BE2C (cell line): ENCODE data around the gene BEGAIN.

Experiments used
- DNase-seq: peaks from one replicate; pipeline ENCODE4 v3.0.0-alpha.2; 2020
- H3K27me3 ChIP-seq: fragments of 250-450 bp; sonication (Bioruptor Pico); 2 replicates; pipeline ENCODE4 v1.5.1; 2020; ENCODE audit warnings: mild to moderate bottlenecking
- H3K36me3 ChIP-seq: fragments of 250-450 bp; sonication (Bioruptor Pico); 2 replicates; pipeline ENCODE4 v1.5.1; 2020; ENCODE audit warnings: mild to moderate bottlenecking
- H3K4me1 ChIP-seq: fragments of 250-450 bp; sonication (Bioruptor Pico); 2 replicates; pipeline ENCODE4 v1.5.1; 2020
- H3K4me3 ChIP-seq: 2 replicates; pipeline ENCODE4 v1.5.1; 2011; ENCODE audit warnings: low read depth, low read length
- H3K9me3 ChIP-seq: fragments of 250-450 bp; sonication (Bioruptor Pico); 2 replicates; pipeline ENCODE4 v1.5.1; 2020
- CTCF ChIP-seq: IDR thresholded peaks from 2 replicates; pipeline ENCODE4 v1.5.1; 2012; ENCODE audit warnings: mild to moderate bottlenecking, low read depth, low read length

The BEGAIN gene

GRCh38 chr14:100498068-100498467 lies 89.1 kb downstream of the BEGAIN start:
- H3K27me3 ChIP-seq: no peaks in the 10 kb centered on the region
- no peaks in the 10 kb centered on the region for H3K9me3 ChIP-seq
- DNase-seq: no peak
- H3K4me3 ChIP-seq: no peak overlapping the region
- no peaks in the 10 kb centered on the region for H3K36me3 ChIP-seq
- no peak for TF ChIP-seq CTCF
- H3K4me1 ChIP-seq: no peaks in the 10 kb centered on the region

DNA sequence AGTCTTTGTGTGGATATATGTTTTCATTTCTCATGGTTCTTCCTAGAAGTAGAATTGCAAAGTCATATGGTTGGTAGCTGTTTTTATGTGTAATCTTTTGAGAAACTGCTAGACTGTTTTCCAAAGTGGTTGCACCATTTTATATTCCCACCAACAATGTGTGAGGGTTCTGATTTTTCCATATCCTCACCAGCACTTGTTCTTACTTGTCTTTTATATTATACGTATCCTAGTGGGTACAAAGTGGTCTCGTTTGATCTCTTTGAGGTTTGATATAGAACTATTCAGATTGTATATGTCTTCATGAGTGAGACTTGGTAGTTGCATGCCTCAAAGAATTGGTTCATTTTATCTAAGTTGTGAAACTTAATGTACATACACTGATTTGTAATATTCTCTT lies 91.3 kb downstream of the BEGAIN start:
- no peak for TF ChIP-seq CTCF
- no peaks in the 10 kb centered on the region for H3K36me3 ChIP-seq
- no peak overlapping the region for H3K4me3 ChIP-seq
- H3K9me3 ChIP-seq: no peaks in the 10 kb centered on the region
- no peaks in the 10 kb centered on the region for H3K4me1 ChIP-seq
- DNase-seq: no peak
- no peaks in the 10 kb centered on the region for H3K27me3 ChIP-seq

GRCh38 chr14:100494645-100495044 lies 92.6 kb downstream of the BEGAIN start:
- no peak for TF ChIP-seq CTCF

DNA sequence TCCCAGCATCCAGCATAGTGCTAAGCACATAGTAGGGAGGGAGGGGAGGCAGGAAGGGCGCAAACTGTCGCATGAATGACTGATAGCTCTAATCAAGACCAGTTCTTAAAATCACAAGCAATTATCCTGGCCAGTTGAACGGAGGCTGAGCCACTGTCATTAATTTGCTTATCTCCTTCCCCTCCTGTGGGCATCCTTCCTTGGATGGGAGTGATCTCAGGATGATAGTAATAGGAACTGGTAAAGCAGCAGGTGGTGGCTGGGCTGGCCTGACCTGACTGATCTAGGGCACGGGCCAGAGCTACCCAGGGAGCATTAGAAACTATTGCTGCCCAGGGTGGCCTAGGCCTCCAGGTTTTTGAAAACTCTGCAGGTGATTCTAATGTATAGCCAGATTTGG lies 97.0 kb downstream of the BEGAIN start:
- H3K9me3 ChIP-seq: no peaks in the 10 kb centered on the region
- TF ChIP-seq CTCF: no peak
- H3K4me3 ChIP-seq: no peak overlapping the region
- DNase-seq: peak; percentile 53
- no peaks in the 10 kb centered on the region for H3K27me3 ChIP-seq
- H3K4me1 ChIP-seq: peaks cover 43% of the 10 kb centered on the region
- H3K36me3 ChIP-seq: no peaks in the 10 kb centered on the region

More at GRCh38 chr14:100494645-100495044, 92.6 kb downstream of the BEGAIN start:
- Histone ChIP-seq H3K36me3 (no peaks in the 10 kb centered on the region), H3K9me3 (no peaks in the 10 kb centered on the region), H3K4me3 (no peak overlapping the region), H3K4me1 (peaks cover 7% of the 10 kb centered on the region), H3K27me3 (no peaks in the 10 kb centered on the region)
- DNase-seq: no peak

- TF ChIP-seq CTCF: no peak
- Histone ChIP-seq H3K36me3 (no peaks in the 10 kb centered on the region), H3K27me3 (no peaks in the 10 kb centered on the region), H3K9me3 (no peaks in the 10 kb centered on the region), H3K4me1 (peaks cover 43% of the 10 kb centered on the region), H3K4me3 (no peak overlapping the region)
- DNase-seq: no peak
Measured at GRCh38 chr14:100488057-100488456, 99.2 kb downstream of the BEGAIN start.

GRCh38 chr14:100487304-100487703 lies 99.9 kb downstream of the BEGAIN start:
- TF ChIP-seq CTCF: no peak
- DNase-seq: no peak

More at GRCh38 chr14:100487304-100487703, 99.9 kb downstream of the BEGAIN start:
- H3K4me1 ChIP-seq: peaks cover 43% of the 10 kb centered on the region
- no peaks in the 10 kb centered on the region for H3K36me3 ChIP-seq
- no peaks in the 10 kb centered on the region for H3K27me3 ChIP-seq
- no peaks in the 10 kb centered on the region for H3K9me3 ChIP-seq
- H3K4me3 ChIP-seq: no peak overlapping the region
